IPS DF 4.7 (cell line): ENCODE measurements around the gene ST8SIA5.

ENCODE experiments used
- DNase-seq: peaks from one replicate; pipeline ENCODE4 v3.0.0-alpha.2; 2013; ENCODE audit warnings: low spot score; ENCODE audit errors: extremely low read depth

The ST8SIA5 gene

GRCh38 chr18:46748466-46748865 lies 8.4 kb downstream of the ST8SIA5 start:
- DNase-seq = no peak

- no peak for DNase-seq
Observed at GRCh38 chr18:46740046-46740445, 16.8 kb downstream of the ST8SIA5 start.

GRCh38 chr18:46738491-46738890 lies 18.4 kb downstream of the ST8SIA5 start:
- no peak for DNase-seq

GRCh38 chr18:46736736-46737135 lies 20.1 kb downstream of the ST8SIA5 start:
- no peak for DNase-seq

GRCh38 chr18:46736135-46736534 lies 20.7 kb downstream of the ST8SIA5 start:
- no peak for DNase-seq

GRCh38 chr18:46734981-46735380 lies 21.9 kb downstream of the ST8SIA5 start:
- DNase-seq = no peak

GRCh38 chr18:46733872-46734271 lies 23.0 kb downstream of the ST8SIA5 start:
- DNase-seq = no peak

- no peak for DNase-seq
Observed at GRCh38 chr18:46732801-46733200, 24.1 kb downstream of the ST8SIA5 start.

- no peak for DNase-seq
Observed at GRCh38 chr18:46732201-46732600, 24.7 kb downstream of the ST8SIA5 start.

GRCh38 chr18:46731316-46731715 lies 25.5 kb downstream of the ST8SIA5 start:
- DNase-seq = no peak

- no peak for DNase-seq
Observed at GRCh38 chr18:46728219-46728930, 28.5 kb downstream of the ST8SIA5 start.

- DNase-seq = no peak
Observed at GRCh38 chr18:46727177-46727576, 29.7 kb downstream of the ST8SIA5 start.

- DNase-seq = no peak
Observed at GRCh38 chr18:46725310-46725709, 31.5 kb downstream of the ST8SIA5 start.

GRCh38 chr18:46723856-46724415 lies 32.9 kb downstream of the ST8SIA5 start:
- DNase-seq = no peak

GRCh38 chr18:46722051-46722450 lies 34.8 kb downstream of the ST8SIA5 start:
- DNase-seq = no peak

GRCh38 chr18:46721331-46721730 lies 35.5 kb downstream of the ST8SIA5 start:
- DNase-seq = no peak

GRCh38 chr18:46720521-46720920 lies 36.3 kb downstream of the ST8SIA5 start:
- DNase-seq = no peak

GRCh38 chr18:46720092-46720491 lies 36.8 kb downstream of the ST8SIA5 start:
- no peak for DNase-seq

- DNase-seq = no peak
Observed at GRCh38 chr18:46719388-46719787, 37.5 kb downstream of the ST8SIA5 start.

- no peak for DNase-seq
Observed at GRCh38 chr18:46718501-46719341, 38.1 kb downstream of the ST8SIA5 start.

- DNase-seq = no peak
Observed at GRCh38 chr18:46716827-46717226, 40.0 kb downstream of the ST8SIA5 start.

GRCh38 chr18:46716336-46716735 lies 40.5 kb downstream of the ST8SIA5 start:
- no peak for DNase-seq
